GM12891 (cell line): ENCODE results near the gene IRX4.

ENCODE experiments used
- DNase-seq: peaks from one replicate; pipeline ENCODE4 v3.0.0; 2011; ENCODE audit warnings: low spot score; ENCODE audit not compliant: insufficient read length
- FAIRE-seq: peaks from 2 replicates; lab custom pipeline; 2011; peaks lifted over from hg19 to GRCh38; lab: Jason Lieb, UNC
- PAX5 ChIP-seq: IDR thresholded peaks from 2 replicates; pipeline ENCODE4 v1.6.1; 2011; ENCODE audit warnings: low read length, moderate library complexity, mild to moderate bottlenecking; ENCODE audit not compliant: insufficient read depth, severe bottlenecking
- POLR2A ChIP-seq: IDR thresholded peaks from 2 replicates; pipeline ENCODE4 v1.6.1; 2011; ENCODE audit warnings: low read depth, low read length, control low read depth
- POLR2AphosphoS5 ChIP-seq: IDR thresholded peaks from 2 replicates; pipeline ENCODE4 v1.6.1; 2011; ENCODE audit warnings: low read depth, low read length, control low read depth
- POU2F2 ChIP-seq: IDR thresholded peaks from 2 replicates; pipeline ENCODE4 v1.6.1; 2011; ENCODE audit warnings: low read depth, mild to moderate bottlenecking, control low read depth, low read length, moderate library complexity
- SPI1 ChIP-seq: IDR thresholded peaks from 2 replicates; pipeline ENCODE4 v1.6.1; 2011; ENCODE audit warnings: low read depth, low read length, control low read depth
- TAF1 ChIP-seq: IDR thresholded peaks from 2 replicates; pipeline ENCODE4 v1.6.1; 2011; ENCODE audit warnings: low read depth, low read length, control low read depth

The IRX4 gene

DNA sequence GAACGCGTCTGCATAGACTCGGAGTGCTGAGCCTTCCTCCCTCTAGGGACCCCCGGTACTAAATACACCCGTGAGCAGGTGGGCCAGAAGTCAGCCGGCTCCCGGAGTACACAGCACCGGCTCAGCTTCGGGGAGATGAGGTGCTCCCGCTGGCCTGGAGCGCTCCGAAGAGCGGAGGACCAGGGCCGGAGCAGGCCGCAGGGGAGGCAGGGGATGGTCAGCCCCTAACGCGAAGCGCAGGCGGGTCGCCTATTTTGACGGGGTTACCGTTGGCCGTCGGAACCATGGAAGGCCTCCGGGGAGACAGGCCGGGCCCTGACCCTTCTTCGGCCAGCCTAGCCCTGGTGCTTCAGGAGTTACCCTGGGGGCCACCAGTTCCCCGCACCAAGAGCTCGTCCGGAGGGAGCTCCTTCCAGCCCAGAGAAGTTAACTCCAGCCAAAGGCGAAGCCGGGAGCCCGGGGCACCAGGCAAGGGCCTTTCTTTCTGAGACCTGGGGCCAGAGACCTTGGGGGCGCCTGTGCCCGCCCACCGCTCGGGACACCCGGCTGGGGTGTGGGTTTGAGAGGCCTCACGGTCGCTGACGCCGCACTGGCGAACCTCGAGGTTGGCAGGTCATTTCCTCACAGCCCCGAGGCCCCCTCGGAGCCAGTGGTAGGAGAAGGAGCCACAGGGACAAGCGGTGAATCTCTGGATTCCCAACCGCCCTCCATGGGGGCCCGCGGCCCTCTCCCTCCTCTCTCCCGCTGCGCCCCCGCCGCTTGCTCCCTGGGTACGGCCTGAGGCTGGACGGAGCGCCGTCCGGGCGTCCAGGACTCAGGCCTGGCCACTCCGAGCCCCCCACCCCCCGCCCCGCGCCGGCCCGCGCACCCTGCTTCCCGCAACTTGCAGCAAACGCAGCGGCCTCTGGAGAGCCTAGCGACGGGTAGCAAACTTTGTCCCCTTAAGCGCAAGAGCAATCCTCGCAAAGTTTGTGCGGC lies 3.4 kb upstream of the IRX4 start:
- FAIRE-seq (no peak), DNase-seq (no peak)

DNA sequence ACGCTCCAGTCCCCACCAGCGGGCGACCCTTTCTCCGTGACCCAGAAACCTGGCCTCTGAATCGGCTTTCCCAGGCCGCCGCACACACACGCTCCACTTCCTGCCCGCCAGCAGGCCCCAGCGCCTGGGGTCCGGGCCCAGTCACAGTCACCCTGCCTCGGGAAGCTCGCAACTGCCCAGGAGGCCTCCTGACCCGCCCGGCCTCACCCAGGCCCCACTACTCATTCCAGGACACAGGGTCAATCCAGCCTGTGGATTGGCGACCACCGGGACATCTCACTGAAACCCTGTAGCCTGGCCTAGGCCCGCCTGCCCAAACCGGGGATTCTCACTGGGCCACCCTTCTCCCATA lies 2.7 kb upstream of the IRX4 start:
- FAIRE-seq (no peak), DNase-seq (no peak)
- TF ChIP-seq SPI1 = no peak
- TF ChIP-seq PAX5 = no peak
- TF ChIP-seq POLR2A = no peak
- TF ChIP-seq POLR2AphosphoS5 = no peak
- no peak for TF ChIP-seq POU2F2
- no peak for TF ChIP-seq TAF1

More for the DNA sequence above, 3.4 kb upstream of the IRX4 start:
- no peak for TF ChIP-seq POLR2A
- no peak for TF ChIP-seq PAX5
- TF ChIP-seq SPI1 = no peak
- no peak for TF ChIP-seq POU2F2
- no peak for TF ChIP-seq TAF1
- no peak for TF ChIP-seq POLR2AphosphoS5

DNA sequence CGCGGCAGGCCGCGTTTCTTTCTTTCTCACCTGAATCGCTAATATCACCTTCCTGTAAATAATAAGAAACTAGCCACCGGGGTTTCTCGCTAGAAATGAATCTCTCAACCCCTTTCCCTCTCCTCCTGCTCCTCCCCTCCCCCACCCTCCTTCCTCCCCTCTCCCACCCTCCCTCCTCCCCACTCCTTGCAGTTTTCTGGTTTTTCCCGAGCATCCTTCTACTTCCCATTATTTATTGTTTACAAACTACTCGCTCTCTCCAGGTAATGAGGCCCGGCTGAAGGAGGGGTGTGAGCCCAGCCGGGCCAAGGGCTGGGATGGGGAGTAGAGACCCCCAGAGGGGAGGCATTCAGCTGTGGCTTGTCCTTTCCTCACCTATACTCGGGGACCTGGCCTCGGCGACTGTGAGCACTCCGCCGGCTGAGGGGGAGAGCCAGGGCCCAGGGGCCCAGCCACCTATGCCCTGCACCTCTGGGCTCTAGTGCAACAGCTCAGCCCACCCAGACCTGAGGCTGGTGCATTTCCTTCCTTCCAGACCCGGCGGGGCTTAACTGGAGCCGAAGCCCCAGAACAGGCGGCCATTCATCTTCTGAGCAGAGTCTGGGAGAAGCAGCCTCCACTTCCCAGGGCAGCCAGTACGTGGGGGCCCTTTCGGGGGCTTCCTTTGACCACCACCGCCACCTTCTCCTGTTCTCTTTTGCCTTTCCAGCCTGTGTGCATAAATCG lies 2.1 kb upstream of the IRX4 start:
- no peak for FAIRE-seq
- no peak for DNase-seq
- TF ChIP-seq PAX5 (no peak), POLR2A (no peak), POU2F2 (no peak), SPI1 (no peak), POLR2AphosphoS5 (no peak), TAF1 (no peak)

DNA sequence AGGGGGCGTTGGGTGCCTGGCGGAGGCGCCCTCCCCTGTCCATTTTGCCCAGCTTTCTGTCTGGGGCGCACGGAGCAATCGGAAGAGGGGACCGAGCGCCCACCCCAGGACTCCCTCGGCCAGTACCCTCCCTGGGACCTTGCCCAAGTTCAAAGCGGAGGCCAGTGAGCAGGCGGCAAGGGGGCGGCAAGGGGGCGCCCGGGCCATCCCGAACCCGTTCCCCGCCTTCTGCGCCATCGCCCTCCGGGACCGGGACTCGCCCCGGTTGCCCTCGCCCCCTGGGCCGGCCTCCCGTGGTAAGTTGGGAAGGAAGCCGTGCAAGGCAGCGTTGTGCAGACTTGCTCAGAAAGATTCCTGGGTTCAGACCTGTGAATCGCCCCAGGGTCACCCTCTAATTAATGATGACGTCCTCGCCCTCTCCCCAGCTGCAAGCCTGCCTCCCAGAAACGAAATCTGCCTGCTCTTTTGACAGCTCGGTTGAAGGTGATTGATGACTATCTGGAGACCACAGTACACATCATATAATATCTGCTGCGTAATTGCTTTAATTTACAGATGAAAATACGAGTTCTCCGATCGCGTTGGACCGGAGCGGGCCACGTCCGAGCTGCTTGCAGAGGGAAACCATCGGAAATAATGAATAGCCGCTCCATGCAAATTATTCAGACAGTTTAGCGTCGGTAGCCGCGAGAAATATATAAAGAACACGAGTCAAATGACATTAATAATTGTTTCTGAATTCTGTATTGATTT lies 1.4 kb upstream of the IRX4 start:
- FAIRE-seq (no peak), DNase-seq (no peak)
- TF ChIP-seq POLR2A (no peak), TAF1 (no peak), PAX5 (no peak), POU2F2 (no peak), SPI1 (no peak), POLR2AphosphoS5 (no peak)

DNA sequence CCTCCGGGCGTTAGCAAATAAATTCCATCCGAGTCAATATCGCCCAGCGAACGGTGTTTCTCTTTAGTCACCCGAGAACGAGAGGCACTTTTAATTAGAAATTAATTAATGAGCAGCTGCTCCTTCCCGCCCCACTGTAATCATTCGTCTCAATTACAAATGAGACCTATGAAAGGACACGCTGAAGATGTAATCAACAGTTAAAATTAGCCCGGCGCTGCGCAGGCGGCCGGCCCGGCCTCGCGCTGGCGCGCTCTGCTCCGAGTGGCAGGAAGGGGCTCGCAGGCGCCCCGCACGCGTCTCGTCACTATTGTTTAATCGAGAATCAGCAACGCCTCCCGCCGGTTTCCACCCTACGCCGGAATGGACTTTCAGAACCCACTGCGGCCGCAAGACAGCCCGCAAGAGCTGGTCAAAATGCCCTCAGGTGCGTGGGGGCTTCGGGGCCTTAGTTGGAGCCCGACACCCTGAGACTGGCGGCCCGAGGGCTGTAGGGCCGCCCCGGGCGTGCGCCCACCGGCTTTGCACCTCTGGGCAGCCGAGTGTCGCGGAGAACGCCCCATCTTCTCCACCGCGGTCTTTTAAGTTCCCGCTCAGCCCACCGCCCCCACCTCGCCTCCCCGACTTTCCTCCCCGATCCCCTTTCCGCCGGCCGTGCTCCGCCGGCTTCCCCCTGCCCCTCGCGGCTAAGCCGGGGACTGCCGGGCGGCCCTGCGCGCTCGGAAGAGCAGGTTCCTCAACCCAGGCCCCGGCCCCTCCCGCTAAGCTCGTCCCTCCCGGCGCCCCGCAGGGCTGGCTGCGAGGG lies 597 bp upstream of the IRX4 start:
- DNase-seq = no peak
- no peak for FAIRE-seq
- TF ChIP-seq PAX5 (no peak), SPI1 (no peak), POLR2AphosphoS5 (no peak), POLR2A (no peak), POU2F2 (no peak), TAF1 (no peak)

DNA sequence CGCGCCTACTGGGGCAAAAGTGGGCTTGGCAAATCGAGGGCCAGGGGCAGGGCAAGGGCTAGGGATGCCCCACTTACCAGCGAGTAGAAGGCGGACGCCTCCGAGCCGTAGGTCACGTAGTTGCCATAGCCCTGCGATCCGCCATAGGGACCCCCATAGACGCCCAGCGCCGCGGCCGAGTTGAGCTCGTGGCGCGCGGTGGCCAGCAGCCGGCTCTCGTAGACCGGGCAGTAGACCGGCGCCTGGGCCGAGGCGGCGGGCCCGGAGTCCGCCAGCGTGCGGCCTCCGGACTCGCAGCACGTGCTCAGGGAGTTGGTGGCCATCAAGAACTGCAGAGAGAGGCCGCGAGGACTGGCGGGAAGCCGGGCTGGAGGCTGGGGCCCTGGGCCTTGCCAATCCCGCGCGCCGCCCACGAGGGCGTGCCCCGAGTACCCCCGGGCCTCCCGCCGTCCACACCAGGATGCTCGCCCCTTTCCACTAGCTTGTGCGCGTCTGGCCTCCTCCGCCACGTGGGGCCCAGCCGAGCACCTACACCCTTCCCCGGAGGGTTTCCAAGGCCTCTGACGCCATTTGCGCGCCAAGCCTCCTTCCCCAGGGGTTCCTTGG lies 891 bp downstream of the IRX4 start:
- no peak for DNase-seq

DNA sequence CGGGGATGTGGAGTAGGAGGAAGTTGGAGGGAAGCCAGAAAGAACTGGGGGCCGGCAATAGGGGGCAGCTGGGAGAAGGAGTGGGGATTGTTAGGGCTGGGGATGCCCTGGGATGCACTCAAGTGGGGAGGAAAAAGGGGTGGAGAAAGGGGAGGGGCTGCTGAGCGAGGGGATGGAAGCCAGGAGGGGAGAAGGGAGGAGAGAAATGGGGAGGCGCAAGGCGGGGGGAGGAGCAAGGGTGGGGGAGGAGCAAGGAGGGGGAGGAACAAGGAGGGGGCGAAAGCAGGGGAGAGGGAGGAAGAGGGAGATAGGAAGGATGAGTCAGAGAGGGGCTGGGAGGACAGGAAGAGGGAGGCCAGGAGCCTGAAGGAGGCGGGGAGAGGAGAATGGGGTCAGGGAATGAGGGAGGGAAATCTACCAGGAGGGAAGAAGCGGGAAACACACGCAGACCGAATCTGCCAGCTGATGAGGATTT lies 1.6 kb downstream of the IRX4 start:
- FAIRE-seq (no peak), DNase-seq (no peak)
- no peak for TF ChIP-seq POU2F2
- no peak for TF ChIP-seq TAF1
- TF ChIP-seq POLR2A = no peak
- no peak for TF ChIP-seq PAX5
- TF ChIP-seq POLR2AphosphoS5 = no peak
- TF ChIP-seq SPI1 = no peak

More for the DNA sequence above, 891 bp downstream of the IRX4 start:
- no peak for FAIRE-seq
- TF ChIP-seq PAX5 = no peak
- TF ChIP-seq TAF1 = no peak
- no peak for TF ChIP-seq POLR2AphosphoS5
- no peak for TF ChIP-seq SPI1
- no peak for TF ChIP-seq POLR2A
- no peak for TF ChIP-seq POU2F2
